Activated T-cell treated with anti-CD3 and anti-CD28 coated beads, Interleukin-2, amount 50 U/mL, for 48 hours (primary cell): Measurements from ENCODE around the gene IFNAR2.

ENCODE experiments used
- DNase-seq, 2 experiments: peaks; one replicate each; pipeline ENCODE4 v3.0.0-alpha.2; 2020

IFNAR2 gene

GRCh38 chr21:33229784-33230544 lies at the start of gene IFNAR2:
Gene IFNAR2, plus strand, starts transcription at chr21:33229938. Its CDS starts 11,985 bp downstream, at chr21:33241923.
- DNase-seq: peak; percentile 81 to 89

- DNase-seq: no peak
Measured at GRCh38 chr21:33185852-33186251, 43.9 kb upstream of the IFNAR2 start.

GRCh38 chr21:33187276-33187675 lies 42.5 kb upstream of the IFNAR2 start:
- no peak for DNase-seq

GRCh38 chr21:33189237-33189636 lies 40.5 kb upstream of the IFNAR2 start:
- DNase-seq: no peak

GRCh38 chr21:33189824-33190223 lies 39.9 kb upstream of the IFNAR2 start:
- no peak for DNase-seq

GRCh38 chr21:33196941-33197374 lies 32.8 kb upstream of the IFNAR2 start:
- peak; percentile 58 for DNase-seq

- no peak for DNase-seq
Measured at GRCh38 chr21:33197496-33197895, 32.2 kb upstream of the IFNAR2 start.

- no peak for DNase-seq
Measured at GRCh38 chr21:33198346-33199099, 31.2 kb upstream of the IFNAR2 start.

- no peak for DNase-seq
Measured at GRCh38 chr21:33199100-33199464, 30.7 kb upstream of the IFNAR2 start.

GRCh38 chr21:33199516-33200217 lies 30.1 kb upstream of the IFNAR2 start:
- peak; percentile 80 for DNase-seq

GRCh38 chr21:33201956-33202355 lies 27.8 kb upstream of the IFNAR2 start:
- no peak for DNase-seq

- DNase-seq: no peak
Measured at GRCh38 chr21:33202464-33203363, 27.0 kb upstream of the IFNAR2 start.

GRCh38 chr21:33203371-33203724 lies 26.4 kb upstream of the IFNAR2 start:
- DNase-seq: no peak

- no peak for DNase-seq
Measured at GRCh38 chr21:33205476-33205875, 24.3 kb upstream of the IFNAR2 start.

- no peak for DNase-seq
Measured at GRCh38 chr21:33206771-33207281, 22.9 kb upstream of the IFNAR2 start.

GRCh38 chr21:33207449-33208149 lies 22.1 kb upstream of the IFNAR2 start:
- DNase-seq: no peak

GRCh38 chr21:33208534-33208933 lies 21.2 kb upstream of the IFNAR2 start:
- DNase-seq: no peak

GRCh38 chr21:33211305-33211704 lies 18.4 kb upstream of the IFNAR2 start:
- DNase-seq: no peak

GRCh38 chr21:33211732-33212131 lies 18.0 kb upstream of the IFNAR2 start:
- no peak for DNase-seq

- DNase-seq: no peak
Measured at GRCh38 chr21:33212159-33212851, 17.4 kb upstream of the IFNAR2 start.

GRCh38 chr21:33214056-33214455 lies 15.7 kb upstream of the IFNAR2 start:
- DNase-seq: no peak
